ENCODE data around the gene GAB2.

GAB2 gene

DNA sequence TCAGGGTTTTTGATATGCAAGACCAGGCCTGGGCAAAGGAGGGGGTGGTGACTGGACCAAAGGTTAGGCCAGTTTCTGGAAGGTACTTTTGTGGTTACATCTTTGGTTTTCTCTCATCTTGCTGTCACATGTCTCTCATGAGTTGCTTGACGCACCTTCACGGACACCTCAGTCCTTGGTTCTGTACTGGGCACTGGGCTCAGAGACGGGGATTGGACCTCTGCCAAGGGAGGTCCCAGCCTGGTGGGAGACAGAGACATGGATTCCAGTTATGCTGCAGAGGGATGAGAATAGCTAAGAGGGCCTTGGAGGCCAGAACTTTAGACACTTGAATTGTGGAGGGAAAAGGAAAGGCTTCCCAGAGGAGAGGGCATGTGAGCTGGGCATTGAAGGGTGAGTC lies 227.2 kb downstream of the GAB2 start:
- H3K4me3 ChIP-seq (ENCODE audit: low read depth, low read length): no peak overlapping the region
- H3K4me1 ChIP-seq: peaks cover 14% of the 10 kb centered on the region
- H3K9ac ChIP-seq: no peak overlapping the region
- H3K27me3 ChIP-seq (ENCODE audit: control insufficient read depth, insufficient read depth, low read length): no peaks in the 10 kb centered on the region
- H3K4me2 ChIP-seq (ENCODE audit: low read length): no peak overlapping the region
- H3K9me3 ChIP-seq (ENCODE audit: control insufficient read depth, low read length): no peaks in the 10 kb centered on the region
- no peaks in the 10 kb centered on the region for H3K36me3 ChIP-seq (ENCODE audit: control insufficient read depth, insufficient read depth, low read length)
- H2AFZ ChIP-seq: no peak overlapping the region
- peaks cover 18% of the 10 kb centered on the region for H3K79me2 ChIP-seq
- TF ChIP-seq, protein P1, sequence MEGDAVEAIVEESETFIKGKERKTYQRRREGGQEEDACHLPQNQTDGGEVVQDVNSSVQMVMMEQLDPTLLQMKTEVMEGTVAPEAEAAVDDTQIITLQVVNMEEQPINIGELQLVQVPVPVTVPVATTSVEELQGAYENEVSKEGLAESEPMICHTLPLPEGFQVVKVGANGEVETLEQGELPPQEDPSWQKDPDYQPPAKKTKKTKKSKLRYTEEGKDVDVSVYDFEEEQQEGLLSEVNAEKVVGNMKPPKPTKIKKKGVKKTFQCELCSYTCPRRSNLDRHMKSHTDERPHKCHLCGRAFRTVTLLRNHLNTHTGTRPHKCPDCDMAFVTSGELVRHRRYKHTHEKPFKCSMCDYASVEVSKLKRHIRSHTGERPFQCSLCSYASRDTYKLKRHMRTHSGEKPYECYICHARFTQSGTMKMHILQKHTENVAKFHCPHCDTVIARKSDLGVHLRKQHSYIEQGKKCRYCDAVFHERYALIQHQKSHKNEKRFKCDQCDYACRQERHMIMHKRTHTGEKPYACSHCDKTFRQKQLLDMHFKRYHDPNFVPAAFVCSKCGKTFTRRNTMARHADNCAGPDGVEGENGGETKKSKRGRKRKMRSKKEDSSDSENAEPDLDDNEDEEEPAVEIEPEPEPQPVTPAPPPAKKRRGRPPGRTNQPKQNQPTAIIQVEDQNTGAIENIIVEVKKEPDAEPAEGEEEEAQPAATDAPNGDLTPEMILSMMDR (IDR thresholded peaks at IDR 0.05): no peak
- H3K27ac ChIP-seq: no peak overlapping the region

DNA sequence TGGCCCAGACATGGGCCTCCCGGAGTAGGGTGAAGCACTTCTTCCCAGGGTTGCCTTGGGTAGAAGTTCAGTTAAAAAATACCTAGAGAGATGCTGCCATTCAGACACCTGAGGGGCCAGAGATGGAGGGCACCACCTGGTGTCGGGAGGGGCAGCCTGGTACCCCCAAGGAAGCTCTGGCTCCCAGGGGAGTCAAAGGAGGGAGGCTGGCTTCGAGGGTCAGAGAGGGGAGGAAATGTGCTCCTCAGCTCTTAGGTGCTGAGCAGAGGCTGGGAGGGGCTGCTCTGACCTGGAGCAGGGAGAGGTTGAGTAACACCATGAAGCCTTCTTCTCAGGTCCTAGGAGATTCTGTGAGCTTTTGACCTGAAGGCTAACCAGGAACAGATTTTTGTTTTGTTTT lies 227.8 kb downstream of the GAB2 start:
- H3K4me3 ChIP-seq (ENCODE audit: low read depth, low read length): no peak overlapping the region
- no peaks in the 10 kb centered on the region for H3K9me3 ChIP-seq (ENCODE audit: control insufficient read depth, low read length)
- peak overlapping the region; percentile 60 for H2AFZ ChIP-seq
- no peak overlapping the region for H3K9ac ChIP-seq
- H3K79me2 ChIP-seq: peaks cover 18% of the 10 kb centered on the region
- H3K4me1 ChIP-seq: peaks cover 14% of the 10 kb centered on the region
- no peaks in the 10 kb centered on the region for H3K27me3 ChIP-seq (ENCODE audit: control insufficient read depth, insufficient read depth, low read length)
- H3K36me3 ChIP-seq (ENCODE audit: control insufficient read depth, insufficient read depth, low read length): no peaks in the 10 kb centered on the region
- TF ChIP-seq, protein P1 (IDR thresholded peaks at IDR 0.05): no peak
- peak overlapping the region; percentile 44 for H3K27ac ChIP-seq
- H3K4me2 ChIP-seq (ENCODE audit: low read length): peak overlapping the region; percentile 61

DNA sequence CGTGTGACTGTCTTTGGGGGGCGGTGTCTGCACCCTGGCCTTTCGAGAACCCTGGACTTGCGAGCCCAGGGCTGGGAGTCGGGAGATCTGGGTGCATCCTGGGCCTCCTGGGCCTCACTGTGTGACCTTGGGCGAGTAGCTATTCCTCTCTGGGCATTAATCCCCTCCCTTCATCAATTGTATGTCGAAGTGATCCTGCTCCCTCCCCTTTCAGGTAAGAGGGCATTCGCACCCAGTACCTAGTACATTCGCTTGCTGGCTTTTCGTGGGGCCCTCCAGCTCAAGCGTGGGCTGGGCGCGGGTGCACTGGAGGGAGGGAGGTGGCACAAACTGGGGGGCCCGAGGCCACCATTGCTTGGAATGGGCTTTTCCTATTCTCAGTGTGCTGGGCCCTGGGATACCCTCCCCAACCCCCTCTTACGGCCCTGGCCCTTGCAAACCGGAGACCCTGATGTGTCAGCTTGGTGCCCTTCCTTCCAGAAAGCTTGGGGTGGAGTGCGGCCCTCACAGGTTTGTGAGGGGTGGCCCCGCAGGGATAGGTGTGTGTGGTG lies 228.4 kb downstream of the GAB2 start:
- Histone ChIP-seq H3K4me1 (peaks cover 14% of the 10 kb centered on the region), H3K27ac (peak overlapping the region; percentile 44), H3K4me3 (ENCODE audit: low read depth, low read length) (peak overlapping the region; percentile 87), H3K9ac (peak overlapping the region; percentile 37), H3K36me3 (ENCODE audit: control insufficient read depth, insufficient read depth, low read length) (no peaks in the 10 kb centered on the region), H3K27me3 (ENCODE audit: control insufficient read depth, insufficient read depth, low read length) (no peaks in the 10 kb centered on the region), H2AFZ (peak overlapping the region; percentile 60), H3K9me3 (ENCODE audit: control insufficient read depth, low read length) (no peaks in the 10 kb centered on the region), H3K4me2 (ENCODE audit: low read length) (peak overlapping the region; percentile 61), H3K79me2 (peaks cover 14% of the 10 kb centered on the region)
- TF ChIP-seq, protein P1 (IDR thresholded peaks at IDR 0.05): no peak

DNA sequence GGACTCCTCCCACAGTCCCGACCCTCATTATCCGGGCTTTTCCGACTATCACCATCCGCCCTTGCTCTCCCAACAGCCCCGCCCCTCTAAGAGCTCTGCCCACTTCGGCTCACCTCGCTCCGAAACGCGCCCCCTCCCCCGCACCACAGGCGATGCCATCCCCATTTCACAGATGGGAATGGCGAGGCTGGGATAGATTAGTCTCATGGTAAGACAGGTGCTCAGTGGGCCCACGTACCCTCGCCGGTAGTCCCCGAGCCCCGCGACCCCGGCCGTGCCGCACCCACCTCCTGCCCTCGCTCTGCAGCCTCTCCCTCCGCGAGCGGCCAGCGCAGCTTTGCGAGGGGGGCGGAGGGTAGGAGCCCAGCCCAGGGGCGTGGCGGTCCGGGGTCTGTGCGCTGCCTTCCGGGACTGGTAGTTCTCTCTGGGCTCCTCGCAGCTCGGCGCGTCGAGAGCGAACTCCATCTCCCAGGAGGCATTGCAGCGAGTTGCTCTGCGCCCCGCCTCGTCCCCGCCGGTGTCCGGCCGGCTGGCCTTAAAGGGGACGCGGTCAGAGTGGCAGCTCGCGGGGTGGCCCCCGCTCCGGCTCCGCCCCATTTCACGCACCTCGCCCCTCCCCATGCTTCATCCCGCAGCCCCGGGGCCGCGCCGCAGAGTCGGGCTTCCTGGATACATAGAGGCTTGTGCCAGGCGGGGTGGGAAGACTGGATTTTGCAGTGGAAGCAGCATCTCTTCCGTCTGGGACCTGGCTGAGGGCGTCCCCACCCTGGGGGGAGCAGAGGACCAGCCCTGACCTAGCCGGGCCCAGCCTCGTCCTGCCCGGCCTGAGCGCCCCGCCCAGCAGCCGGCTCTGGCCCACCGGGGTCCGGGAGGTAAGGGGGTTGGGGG lies 229.1 kb downstream of the GAB2 start, which contains the start of the genes KCTD21 and USP35:
TSS of gene KCTD21 (minus strand) at position 341 of the 888 bp plus-strand sequence. CDS start 14,072 bp downstream, outside the sequence.
TSS of gene USP35 (plus strand) at position 634 of the 888 bp plus-strand sequence. CDS start 7,327 bp downstream, outside the sequence.
- peak within 1 kb of the TSS; percentile 37 for H3K9ac ChIP-seq
- H3K4me3 ChIP-seq (ENCODE audit: low read depth, low read length): peak within 1 kb of the TSS; percentile 87
- TF ChIP-seq, protein P1 (IDR thresholded peaks at IDR 0.05): no peak
- H2AFZ ChIP-seq: peak within 1 kb of the TSS; percentile 82
- no peaks in the 10 kb centered on the region for H3K9me3 ChIP-seq (ENCODE audit: control insufficient read depth, low read length)
- H3K79me2 ChIP-seq: peaks cover 9% of the 10 kb centered on the region
- H3K36me3 ChIP-seq (ENCODE audit: control insufficient read depth, insufficient read depth, low read length): no peaks in the 10 kb centered on the region
- H3K4me1 ChIP-seq: peaks cover 14% of the 10 kb centered on the region
- peak within 1 kb of the TSS; percentile 64 for H3K4me2 ChIP-seq (ENCODE audit: low read length)
- H3K27ac ChIP-seq: peak within 1 kb of the TSS; percentile 82
- H3K27me3 ChIP-seq (ENCODE audit: control insufficient read depth, insufficient read depth, low read length): no peaks in the 10 kb centered on the region
